HCT116 (cell line): ENCODE results near the gene KRTAP20-4. TPM values are rescaled to one million over a fixed set of nuclear protein-coding genes. Genes with fewer than 3 reads are reported as not detected.

Source experiments
- ATAC-seq: fragments of 200-7000 bp; cut with Tn5 transposase; 2 replicates; pipeline ENCODE4 v1.9.1; 2020; ENCODE audit warnings: mild to moderate bottlenecking, moderate library complexity
- BruUV-seq: library from RNA; stranded (reverse); fragments of 400-500 nt; replicated peaks from 2 replicates; lab custom pipeline; 2021; lab: Mats Ljungman, UMichigan
- CTCF ChIA-PET: fragments of 300-600 bp; sonication (Branson Sonifier 250); formaldehyde crosslinking; loops from one replicate; lab custom pipeline; 2021; ENCODE audit warnings: antibody characterized with exemption; lab: Charles Lee
- POLR2A ChIA-PET: fragments of 300-600, 350-600 bp; sonication (Branson Sonifier 250); formaldehyde crosslinking; loops from one replicate; lab custom pipeline; 2021; ENCODE audit warnings: antibody characterized with exemption; lab: Charles Lee
- RAD21 ChIA-PET, 2 experiments: fragments of 300-600 bp; sonication (Branson Sonifier 250); formaldehyde crosslinking; loops; one replicate each; lab custom pipeline; 2023; ENCODE audit warnings: low total read pairs in 2 of 2; ENCODE audit not compliant: uncharacterized antibody in 2 of 2, unreplicated experiment in 2 of 2, low non-redundant PET in 1 of 2; lab: Charles Lee
- DNase-seq: peaks from one replicate; pipeline ENCODE4 v3.0.0-alpha.2; 2010; ENCODE audit warnings: low read depth, low spot score
- H2AFZ ChIP-seq: fragments of 200-600 bp; shearing (Covaris generic), sonication (generic); 2 replicates; pipeline ENCODE4 v1.6.1; 2017; ENCODE audit warnings: low read depth, mixed run types, mixed read lengths, antibody characterized with exemption, low read length; ENCODE audit not compliant: poor library complexity, severe bottlenecking
- H3K27ac ChIP-seq: 2 replicates; pipeline ENCODE4 v1.5.1; 2012; ENCODE audit warnings: low read depth, low read length
- H3K27me3 ChIP-seq: fragments of 200-600 bp; sonication (generic); 2 replicates; pipeline ENCODE4 v1.6.1; 2016; ENCODE audit warnings: mixed run types, low read length, mixed read lengths; ENCODE audit not compliant: insufficient read depth
- H3K36me3 ChIP-seq, 2 experiments: fragments of 200-500 bp in 1 of 2; fragments of 200-600 bp in 1 of 2; sonication (Bioruptor generic) in 1 of 2; sonication (generic) in 1 of 2; 2 replicates each; pipeline versions ENCODE4 v1.5.1 to v1.6.1; 2014 to 2016; ENCODE audit warnings: low read length in 2 of 2, inconsistent platforms in 1 of 2, mixed read lengths in 1 of 2, mixed run types in 1 of 2; ENCODE audit not compliant: insufficient read depth in 2 of 2, control insufficient read depth in 1 of 2
- H3K4me1 ChIP-seq, 2 experiments: fragments of 200-600 bp in 1 of 2; sonication (generic) in 1 of 2; 2 replicates each; pipeline versions ENCODE4 v1.5.1 to v1.6.1; 2012 to 2017; ENCODE audit warnings: low read length in 2 of 2, inconsistent platforms in 1 of 2, mild to moderate bottlenecking in 1 of 2, mixed read lengths in 1 of 2, mixed run types in 1 of 2, moderate library complexity in 1 of 2; ENCODE audit not compliant: insufficient read depth in 2 of 2, control insufficient read depth in 1 of 2
- H3K4me2 ChIP-seq: fragments of 200-600 bp; sonication (generic); 2 replicates; pipeline ENCODE4 v1.6.1; 2017; ENCODE audit warnings: mixed run types, low read length, mixed read lengths
- H3K4me3 ChIP-seq, 2 experiments: fragments of 200-600 bp in 1 of 2; sonication (generic) in 1 of 2; replicated peaks in 1 of 2; 2 replicates each; pipeline ENCODE4 v1.5.1; 2011 to 2016; ENCODE audit warnings: low read length in 2 of 2, control low read depth in 1 of 2, low read depth in 1 of 2, mild to moderate bottlenecking in 1 of 2, mixed read lengths in 1 of 2, mixed run types in 1 of 2
- H3K79me2 ChIP-seq: fragments of 200-600 bp; sonication (generic); 2 replicates; pipeline ENCODE4 v1.6.1; 2017; ENCODE audit warnings: mild to moderate bottlenecking, mixed run types, low read length, moderate library complexity, mixed read lengths; ENCODE audit not compliant: insufficient read depth
- H3K9ac ChIP-seq: fragments of 200-600 bp; sonication (generic); 2 replicates; pipeline ENCODE4 v1.6.1; 2016; ENCODE audit warnings: low read length, mixed read lengths
- H3K9me2 ChIP-seq: fragments of 200-600 bp; sonication (generic), shearing (Covaris generic); 2 replicates; pipeline ENCODE4 v1.6.1; 2017; ENCODE audit warnings: mixed run types, mild to moderate bottlenecking, moderate library complexity; ENCODE audit not compliant: insufficient read depth
- H3K9me3 ChIP-seq, 2 experiments: fragments of 200-500 bp in 1 of 2; fragments of 200-600 bp in 1 of 2; sonication (Bioruptor generic) in 1 of 2; sonication (generic) in 1 of 2; 2 replicates each; pipeline ENCODE4 v1.6.1; 2014 to 2017; ENCODE audit warnings: low read length in 2 of 2, mixed read lengths in 2 of 2, inconsistent platforms in 1 of 2, low read depth in 1 of 2, mild to moderate bottlenecking in 1 of 2, mixed run types in 1 of 2, moderate library complexity in 1 of 2; ENCODE audit not compliant: control insufficient read depth in 1 of 2, insufficient read depth in 1 of 2
- H4K20me1 ChIP-seq: fragments of 200-600 bp; sonication (generic), shearing (Covaris generic); 2 replicates; pipeline ENCODE4 v1.6.1; 2017; ENCODE audit warnings: mixed run types, mild to moderate bottlenecking, moderate library complexity; ENCODE audit not compliant: insufficient read depth
- ATF3 ChIP-seq: IDR thresholded peaks from 2 replicates; pipeline ENCODE4 v1.6.1; 2012
- CBX3 ChIP-seq: IDR thresholded peaks from 2 replicates; pipeline ENCODE4 v1.6.1; 2012; ENCODE audit warnings: low read depth
- CEBPB ChIP-seq: IDR thresholded peaks from 2 replicates; pipeline ENCODE4 v1.6.1; 2012; ENCODE audit warnings: low read depth
- CTCF ChIP-seq, 3 experiments: fragments of 200-600 bp in 1 of 3; sonication (generic) in 1 of 3; IDR thresholded peaks in 2 of 3; conservative IDR thresholded peaks in 1 of 3; 2 replicates each; pipeline ENCODE4 v1.5.1; 2012 to 2017; ENCODE audit warnings: low read depth in 2 of 3, low read length in 2 of 3, antibody characterized with exemption in 1 of 3, borderline replicate concordance in 1 of 3, control low read depth in 1 of 3, mild to moderate bottlenecking in 1 of 3, mixed read lengths in 1 of 3, mixed run types in 1 of 3, moderate library complexity in 1 of 3; ENCODE audit not compliant: insufficient read depth in 1 of 3
- EGR1 ChIP-seq: IDR thresholded peaks from 2 replicates; pipeline ENCODE4 v1.6.1; 2012; ENCODE audit warnings: low read depth
- ELF1 ChIP-seq: IDR thresholded peaks from 2 replicates; pipeline ENCODE4 v1.6.1; 2012; ENCODE audit warnings: low read depth, borderline replicate concordance
- EZH2phosphoT487 ChIP-seq: fragments of 200-600 bp; IDR thresholded peaks from 2 replicates; pipeline ENCODE4 v1.6.1; 2018; ENCODE audit warnings: antibody characterized with exemption, borderline replicate concordance
- JUND ChIP-seq: IDR thresholded peaks from 2 replicates; pipeline ENCODE4 v1.6.1; 2012
- MAX ChIP-seq: IDR thresholded peaks from 2 replicates; pipeline ENCODE4 v1.6.1; 2012
- SIN3A ChIP-seq: IDR thresholded peaks from 2 replicates; pipeline ENCODE4 v1.6.1; 2012; ENCODE audit warnings: low read depth
- ZBTB33 ChIP-seq: IDR thresholded peaks from 2 replicates; pipeline ENCODE4 v1.6.1; 2011; ENCODE audit warnings: mild to moderate bottlenecking, low read length, moderate library complexity; ENCODE audit not compliant: insufficient replicate concordance; ENCODE audit errors: extremely low read depth
- ZFX ChIP-seq: fragments of 450-650 bp; IDR thresholded peaks from 2 replicates; pipeline ENCODE4 v1.6.1; 2017
- ZNF274 ChIP-seq: fragments of 200-500 bp; sonication (Bioruptor generic); IDR thresholded peaks from 2 replicates; pipeline ENCODE4 v1.6.1; 2014; ENCODE audit warnings: mild to moderate bottlenecking, low read depth, low read length, inconsistent platforms
- intact Hi-C: fragments of 100-400 bp; cut with micrococcal nuclease; formaldehyde crosslinking; loops from 2 replicates; pipeline ENCODE4 v1.10.0; 2022
- total RNA-seq: library from RNA; stranded (reverse); gene quantifications from one replicate; pipeline ENCODE4 v1.2.1, GENCODE V29; 2021; ENCODE audit not compliant: unreplicated experiment

Gene KRTAP20-4
- total RNA-seq, 1 experiment from 2014 or later: not detected

- ChIA-PET POLR2A (no interaction called here), CTCF (no interaction called here), RAD21 (no interaction called here)
- DNase-seq: no peak
- Histone ChIP-seq H4K20me1 (no peaks in the 10 kb centered on the region), H3K79me2 (no peaks in the 10 kb centered on the region), H3K4me2 (no peak within 1 kb of the TSS), H3K4me3 (no peak within 1 kb of the TSS), H3K36me3 (no peaks in the 10 kb centered on the region), H3K27me3 (no peaks in the 10 kb centered on the region), H3K9ac (no peak within 1 kb of the TSS), H3K9me2 (no peaks in the 10 kb centered on the region), H3K27ac (no peak within 1 kb of the TSS), H2AFZ (no peak within 1 kb of the TSS), H3K9me3 (peaks cover 13 to 20% of the 10 kb centered on the region in 2 experiments; a peak in 2 of 4 replicates), H3K4me1 (no peaks in the 10 kb centered on the region)
- TF ChIP-seq EZH2phosphoT487 (no peak), CBX3 (no peak), ZFX (no peak), SIN3A (no peak), ZNF274 (no peak), EGR1 (no peak), JUND (no peak), CEBPB (no peak), ZBTB33 (no peak), ELF1 (no peak), CTCF (IDR thresholded peaks at IDR 0.05 in 2 of 3, conservative IDR thresholded peaks at IDR 0.05 in 1 of 3; ENCODE audit: borderline replicate concordance in 1 of 3, insufficient read depth in 1 of 3, low read depth in 2 of 3, low read length in 2 of 3) (no peak), MAX (no peak), ATF3 (no peak)
- no TSS peak for BruUV-seq
- no peak for ATAC-seq
- intact Hi-C loops: no loop called here
Observed at GRCh38 chr21:30616125-30616524, 4.3 kb upstream of the KRTAP20-4 start, which contains the start of gene KRTAP20-1. Gene KRTAP20-1, plus strand, starts transcription at chr21:30616425. Its CDS starts 30 bp downstream, at chr21:30616455.
